CD4-positive, alpha-beta T cell treated with Interleukin-17A for 4 hours (primary cell): ENCODE results near the gene PMEL.
A peak's percentile ranks its signal among the peaks of the same experiment; 100 is the strongest.
"Not testable (repeated sequence)": the region's sequence is repeated elsewhere in the genome, so short reads cannot be mapped to it uniquely, and the experiment has no call there.

Source experiments
- DNase-seq: peaks from one replicate; pipeline ENCODE4 v3.0.0-alpha.2; 2020; ENCODE audit warnings: mixed read lengths

The PMEL gene

DNA sequence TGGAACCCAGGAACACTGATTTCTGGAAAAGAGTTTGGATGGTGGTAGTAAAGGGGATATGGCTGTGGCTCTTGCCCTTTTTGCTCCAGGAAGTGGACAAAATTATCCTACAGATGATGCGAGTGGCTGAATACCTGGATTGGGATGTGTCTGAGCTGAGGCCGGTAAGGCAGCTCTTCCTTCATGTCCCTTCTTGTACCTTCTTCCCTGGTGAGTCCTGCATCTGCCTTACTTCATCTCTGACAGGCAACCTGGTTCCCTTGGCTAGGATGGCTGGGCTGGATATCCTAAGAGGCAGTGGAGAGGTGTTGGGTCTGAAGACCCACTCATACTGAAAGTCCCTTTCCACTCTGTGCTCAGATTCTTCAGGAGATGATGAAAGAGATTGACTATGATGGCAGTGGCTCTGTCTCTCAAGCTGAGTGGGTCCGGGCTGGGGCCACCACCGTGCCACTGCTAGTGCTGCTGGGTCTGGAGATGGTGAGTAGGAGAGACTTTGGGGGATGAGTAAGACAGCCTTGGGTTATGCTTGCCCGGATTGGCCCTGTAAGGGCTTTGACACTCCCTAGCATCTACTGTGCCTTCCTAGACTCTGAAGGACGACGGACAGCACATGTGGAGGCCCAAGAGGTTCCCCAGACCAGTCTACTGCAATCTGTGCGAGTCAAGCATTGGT is 26.9 kb downstream of the PMEL start:
- DNase-seq: no peak

- DNase-seq: no peak
Observed at GRCh38 chr12:55937981-55938380, 27.9 kb downstream of the PMEL start.

DNA sequence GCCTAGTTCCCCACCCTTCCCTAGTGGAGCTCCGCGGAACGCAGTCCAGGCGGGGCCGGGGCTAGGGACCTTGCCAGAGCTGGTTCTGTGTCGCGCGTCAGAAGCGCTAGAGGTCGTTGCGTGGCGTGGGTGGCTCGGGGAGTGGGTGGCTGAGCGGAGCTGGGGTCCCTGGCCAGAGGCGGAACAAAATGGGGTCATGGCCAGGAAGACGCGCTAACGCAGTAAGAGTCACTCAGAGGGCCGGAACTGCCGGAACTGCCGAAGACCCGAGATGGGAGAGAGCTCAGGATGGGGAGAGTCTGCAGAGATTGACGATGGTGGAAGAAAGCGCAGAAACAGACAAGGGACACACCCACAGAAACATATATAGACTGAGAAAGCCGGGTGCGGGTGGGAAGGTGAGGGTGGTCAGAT is 30.1 kb downstream of the PMEL start:
- DNase-seq: peak; percentile 55

GRCh38 chr12:55934773-55935172 is 31.1 kb downstream of the PMEL start:
- DNase-seq: no peak

- no peak for DNase-seq
Observed at GRCh38 chr12:55933799-55934742, 31.8 kb downstream of the PMEL start.

DNA sequence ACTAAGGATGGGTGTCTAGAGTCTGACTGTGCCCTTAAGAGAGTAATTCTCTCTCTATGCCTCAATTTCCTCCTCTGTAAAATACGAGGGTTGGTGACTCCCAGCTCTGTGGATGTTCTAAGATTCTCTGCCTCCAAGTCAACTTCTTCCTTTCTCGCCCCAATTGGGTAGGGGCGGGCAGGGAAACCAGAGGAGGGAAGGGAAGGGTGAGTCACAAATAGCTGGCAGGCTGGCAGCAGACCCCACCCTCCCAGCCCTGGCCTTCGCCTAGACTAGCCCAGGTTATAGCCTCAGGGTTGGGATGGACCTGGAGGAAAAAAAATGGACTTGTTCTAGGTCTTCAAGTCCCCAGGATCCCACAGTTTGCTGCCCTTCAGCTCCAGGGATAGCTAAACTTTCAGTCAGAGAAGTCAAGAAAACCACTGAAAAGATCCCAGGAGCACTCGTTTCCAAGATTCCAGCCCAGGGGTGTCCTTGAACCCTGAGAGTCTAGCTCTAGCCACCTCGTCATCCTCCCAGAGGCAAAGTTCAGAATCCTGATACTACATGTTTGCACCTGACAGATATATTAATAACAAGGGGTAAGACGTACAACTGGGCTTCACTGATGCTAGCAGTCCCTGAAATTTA is 32.6 kb downstream of the PMEL start:
- peak; percentile 65 for DNase-seq

GRCh38 chr12:55932551-55932910 is 33.3 kb downstream of the PMEL start:
- DNase-seq: peak; percentile 64

GRCh38 chr12:55931780-55932550 is 33.9 kb downstream of the PMEL start:
- DNase-seq: peak; percentile 67

DNA sequence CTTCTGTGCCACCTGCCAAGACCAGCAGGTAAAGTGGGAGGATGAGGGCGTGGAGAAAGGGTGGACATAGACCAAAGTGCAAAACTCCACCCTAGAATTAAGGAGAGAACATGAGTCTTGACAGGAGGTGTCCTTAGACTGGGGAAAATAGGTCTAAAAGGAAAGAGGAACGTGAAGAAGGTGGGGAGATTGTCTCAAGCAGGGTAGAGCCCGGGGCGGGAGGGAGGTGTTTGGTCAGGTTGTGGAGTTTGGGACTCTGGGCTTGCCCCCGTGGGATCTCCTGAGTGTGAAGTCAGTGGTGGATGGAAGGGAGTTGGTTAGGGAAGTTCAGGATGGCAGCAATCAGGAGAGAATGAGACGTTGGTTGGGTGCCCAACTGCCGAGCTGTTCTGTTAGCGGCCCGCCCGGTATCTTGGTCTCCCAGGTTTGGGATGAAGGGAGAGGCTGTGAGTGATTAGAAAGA is 34.5 kb downstream of the PMEL start:
- DNase-seq: peak; percentile 15

DNA sequence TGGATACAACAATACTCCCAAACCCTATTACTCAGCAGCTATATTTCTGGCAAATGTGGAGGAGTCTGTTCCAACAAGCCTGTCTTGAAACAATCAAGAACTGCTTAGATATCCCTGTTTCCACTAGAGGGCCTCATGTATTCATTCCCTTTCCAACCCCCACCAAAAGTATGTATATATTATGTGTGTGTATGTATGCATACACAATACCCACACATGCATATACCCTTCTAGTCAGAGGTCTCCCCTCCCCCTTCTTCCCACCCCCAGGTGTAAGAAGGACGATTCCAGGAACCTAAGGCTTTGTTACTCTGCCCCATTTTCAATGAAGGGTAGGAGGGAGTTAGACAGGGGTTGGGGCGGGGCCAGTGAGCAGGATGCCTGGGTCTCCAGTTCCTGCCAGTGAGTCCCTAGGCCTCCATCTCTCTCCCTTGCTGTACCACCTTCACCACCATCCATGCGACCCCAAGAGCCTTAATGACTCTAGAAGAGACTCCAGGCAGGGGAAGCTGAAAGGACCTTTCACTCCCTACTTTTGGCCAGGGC is 35.0 kb downstream of the PMEL start, which contains the start of gene DGKA:
TSS of gene DGKA (plus strand) at position 392 of the 546 bp plus-strand sequence. CDS start 5,342 bp downstream, outside the sequence.
- peak; percentile 88 for DNase-seq

DNA sequence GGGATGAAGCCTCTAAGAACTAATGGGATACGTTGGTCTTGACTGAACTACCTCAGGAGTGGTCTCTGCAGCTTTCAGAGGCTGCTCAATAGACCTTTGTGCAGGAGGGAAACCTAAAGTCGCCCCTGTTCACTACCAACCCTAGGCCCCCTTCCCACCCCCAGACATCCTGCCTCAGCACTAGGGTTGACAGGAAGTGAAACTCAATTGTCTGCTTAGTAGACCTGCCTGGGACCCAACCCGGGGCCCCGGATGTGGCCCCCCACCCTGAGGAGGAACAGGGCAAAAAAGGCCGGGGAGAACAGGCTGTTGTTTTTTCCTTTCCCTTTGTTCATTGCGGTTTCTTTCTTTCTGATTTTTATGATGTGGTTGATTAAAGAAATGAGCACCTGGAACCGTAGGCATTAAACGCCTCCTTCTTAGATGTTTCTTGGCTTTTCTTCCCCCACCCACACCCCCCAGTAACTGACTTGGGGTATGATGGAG is 36.5 kb downstream of the PMEL start:
- peak; percentile 92 for DNase-seq

DNA sequence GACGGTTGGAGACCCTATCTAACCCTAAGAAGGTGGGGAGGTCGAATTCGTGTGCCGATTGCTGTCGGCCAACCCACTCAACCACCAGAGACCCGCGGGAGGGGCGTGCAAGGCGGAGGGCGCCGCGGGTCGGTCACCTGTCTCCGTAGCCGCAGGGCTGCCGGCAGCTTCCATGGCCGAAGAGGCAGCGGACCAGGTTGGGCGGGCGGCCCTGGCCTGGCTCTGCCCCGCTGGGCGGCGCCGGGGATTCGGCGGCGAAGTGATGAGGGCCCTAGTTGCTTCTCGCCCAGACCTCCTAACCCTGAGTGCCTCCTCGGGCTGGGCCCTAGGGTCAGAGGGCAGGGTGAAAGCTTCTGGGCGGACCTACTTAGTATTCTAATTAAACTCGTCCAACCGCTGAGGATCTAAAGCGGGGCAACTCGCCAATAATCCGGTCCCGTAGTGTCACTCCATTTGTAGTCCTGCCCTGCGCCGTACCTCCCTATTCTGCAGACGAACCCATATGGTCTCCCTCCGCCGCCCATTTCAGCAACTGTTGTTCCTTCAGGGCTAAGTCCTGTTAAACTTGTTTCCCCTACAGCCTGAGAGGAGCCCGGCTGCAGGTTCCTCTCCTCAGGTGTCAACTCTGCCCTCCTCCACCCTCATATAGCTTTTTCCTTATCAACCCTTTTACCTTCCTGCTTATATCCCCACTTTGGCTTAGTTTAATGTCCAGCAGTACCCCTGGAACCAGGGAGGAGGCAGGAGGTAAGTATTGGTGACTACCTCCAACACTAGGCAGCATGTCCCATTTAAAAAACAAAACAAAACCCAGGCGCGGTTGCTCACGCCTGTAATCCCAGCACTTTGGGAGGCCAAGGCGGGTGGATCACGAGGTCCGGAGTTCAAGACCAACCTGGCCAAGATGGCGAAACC is 38.0 kb downstream of the PMEL start, which contains the start of gene PYM1:
TSS of gene PYM1 (minus strand) at position 307 of the 915 bp plus-strand sequence. CDS start at position 174, 133 bp downstream.
- peak; percentile 78 for DNase-seq

DNA sequence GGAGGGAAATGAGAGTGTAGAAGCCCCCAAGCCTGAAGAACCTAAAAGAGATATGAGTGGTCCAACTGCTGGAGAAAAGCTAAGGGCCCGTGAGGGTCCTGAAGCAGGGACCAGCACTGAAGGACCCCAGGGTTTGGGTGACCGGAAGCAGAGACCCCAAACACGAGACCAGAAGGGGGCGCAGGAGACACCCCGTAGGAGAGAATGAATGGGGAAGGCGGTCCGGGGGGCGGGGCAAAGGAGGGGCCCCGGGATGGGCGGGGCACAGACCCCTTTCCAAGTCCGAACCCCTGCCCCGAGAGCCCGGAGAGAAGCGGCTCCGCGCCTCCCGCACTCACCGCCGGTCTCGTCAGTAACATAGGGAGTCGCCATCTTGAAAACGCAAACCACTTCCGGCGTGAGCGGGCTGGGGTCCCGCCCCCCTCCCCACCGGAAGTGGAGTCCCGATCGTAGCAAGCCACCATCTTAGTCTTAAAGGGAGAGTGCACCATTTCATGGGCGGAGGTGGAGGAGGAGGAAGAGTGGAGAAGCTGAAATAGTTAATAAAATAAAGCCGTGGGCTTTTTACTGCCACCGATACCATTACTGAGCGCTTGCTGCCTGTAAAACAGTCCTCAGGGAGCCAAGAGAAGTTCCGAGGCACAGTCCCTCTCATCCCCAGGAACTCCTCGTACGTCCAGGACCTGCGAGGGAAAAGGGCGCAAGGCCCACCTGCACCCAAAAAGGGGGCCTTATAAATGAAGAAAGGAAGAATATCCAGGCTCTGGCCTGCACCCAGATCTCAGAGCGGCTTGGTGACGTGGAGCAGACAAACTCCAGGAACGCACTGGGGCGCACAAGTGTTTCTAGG is 38.9 kb downstream of the PMEL start:
- peak; percentile 94 for DNase-seq

DNA sequence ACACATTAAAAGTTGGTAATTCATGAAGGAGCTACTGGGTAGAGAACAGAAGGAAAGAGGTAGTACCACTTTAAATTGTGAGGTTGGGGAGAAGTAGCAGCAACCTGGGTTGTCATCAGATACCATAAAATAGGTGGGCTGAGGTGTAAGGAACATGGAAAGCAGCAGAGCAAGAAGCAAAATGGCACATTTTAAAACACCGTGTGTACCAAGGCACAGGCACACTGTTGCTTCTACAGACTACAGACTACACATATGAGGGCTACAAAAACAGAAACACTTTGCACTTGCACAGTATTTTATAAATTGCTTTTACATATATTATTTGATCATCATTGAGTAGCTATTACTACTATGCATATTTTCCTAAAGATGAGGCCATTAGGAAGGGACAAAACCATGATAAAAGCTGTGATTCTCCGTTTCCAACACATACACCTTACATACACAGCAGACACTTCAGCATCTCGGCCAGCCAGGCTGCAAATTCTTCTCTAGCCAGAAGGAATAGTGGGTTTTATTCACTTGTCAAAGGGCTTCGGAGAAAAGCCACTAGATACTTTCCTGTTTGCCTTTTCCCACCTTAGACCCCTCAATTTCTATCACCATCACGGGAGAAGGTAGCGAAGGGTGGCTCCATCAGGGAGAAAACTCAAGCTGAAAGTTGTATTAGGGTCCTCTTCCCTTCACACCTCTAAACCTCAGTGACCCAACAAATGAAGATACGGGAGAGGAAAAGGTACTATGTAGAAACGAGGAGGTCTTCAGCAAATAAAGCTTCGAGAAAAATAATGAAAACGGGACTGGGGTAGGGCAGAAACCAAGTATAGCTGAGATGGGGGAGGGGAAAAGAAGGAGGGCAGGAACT is 39.7 kb downstream of the PMEL start:
- DNase-seq: peak; percentile 21

DNA sequence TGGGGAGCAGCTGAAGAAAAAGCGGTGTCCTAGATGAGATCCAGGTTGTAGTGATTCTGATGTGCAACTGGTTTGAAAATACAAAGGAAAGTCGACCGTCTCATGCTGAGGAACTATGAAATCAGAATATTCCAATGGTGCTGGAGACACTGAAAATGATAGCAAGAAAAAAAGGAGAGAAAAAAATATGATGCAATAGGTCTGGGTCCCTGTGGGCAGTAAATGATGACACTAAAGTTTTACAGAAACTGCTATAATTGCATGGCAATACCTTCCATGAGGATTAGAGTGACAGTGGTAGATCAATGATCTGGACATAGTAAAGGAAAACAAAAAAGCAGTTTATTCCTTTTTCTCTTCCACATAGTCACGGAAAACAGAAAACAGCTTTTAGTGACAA is 40.5 kb downstream of the PMEL start:
- no peak for DNase-seq

- DNase-seq: not testable (repeated sequence)
Observed at GRCh38 chr12:55923648-55924047, 42.2 kb downstream of the PMEL start.

GRCh38 chr12:55922126-55922525 is 43.7 kb downstream of the PMEL start:
- no peak for DNase-seq

DNA sequence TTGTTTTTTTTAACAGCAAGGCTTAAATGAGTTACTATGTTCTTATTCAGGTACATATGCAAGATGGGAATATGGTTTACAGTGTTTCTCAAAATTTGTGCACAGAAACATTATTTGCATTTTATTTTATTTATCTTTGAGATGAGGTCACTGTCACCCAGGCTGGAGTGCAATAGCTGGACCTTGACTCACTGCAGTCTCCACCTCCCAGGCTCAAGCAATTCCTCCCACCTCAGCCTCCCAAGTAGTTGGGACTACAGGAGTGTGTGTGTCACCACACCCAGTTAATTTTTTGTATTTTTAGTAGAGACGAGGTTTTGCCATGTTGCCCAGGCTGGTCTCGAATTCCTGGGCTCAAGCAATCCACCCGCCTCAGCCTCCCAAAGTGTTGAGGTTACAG is 46.8 kb downstream of the PMEL start:
- not testable (repeated sequence) for DNase-seq

DNA sequence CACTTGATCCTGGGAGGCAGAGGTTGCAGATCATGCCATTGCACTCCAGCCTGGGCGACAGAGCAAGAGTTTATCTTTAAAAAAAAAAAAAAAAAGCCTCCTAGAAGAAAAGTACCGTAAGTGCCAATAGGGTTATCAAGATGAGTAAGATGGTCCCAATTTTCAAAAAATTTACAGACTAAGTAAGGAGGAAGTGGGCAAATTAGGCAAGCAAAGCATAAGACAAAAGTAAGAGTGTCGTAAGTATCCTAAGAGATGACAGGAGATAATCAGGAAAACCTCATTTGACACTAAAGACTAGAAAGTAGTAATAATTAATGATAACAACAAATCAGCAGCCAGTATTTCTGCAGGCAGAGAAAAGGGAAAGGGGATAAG is 50.4 kb downstream of the PMEL start:
- DNase-seq: no peak
